Measurements from ENCODE around the gene ZSWIM4.
"Not testable (repeated sequence)": the region's sequence is repeated elsewhere in the genome, so short reads cannot be mapped to it uniquely, and the experiment has no call there.

Gene ZSWIM4

GRCh38 chr19:13838435-13839129, 43.3 kb downstream of the ZSWIM4 start:
- no peak for FAIRE-seq

DNA sequence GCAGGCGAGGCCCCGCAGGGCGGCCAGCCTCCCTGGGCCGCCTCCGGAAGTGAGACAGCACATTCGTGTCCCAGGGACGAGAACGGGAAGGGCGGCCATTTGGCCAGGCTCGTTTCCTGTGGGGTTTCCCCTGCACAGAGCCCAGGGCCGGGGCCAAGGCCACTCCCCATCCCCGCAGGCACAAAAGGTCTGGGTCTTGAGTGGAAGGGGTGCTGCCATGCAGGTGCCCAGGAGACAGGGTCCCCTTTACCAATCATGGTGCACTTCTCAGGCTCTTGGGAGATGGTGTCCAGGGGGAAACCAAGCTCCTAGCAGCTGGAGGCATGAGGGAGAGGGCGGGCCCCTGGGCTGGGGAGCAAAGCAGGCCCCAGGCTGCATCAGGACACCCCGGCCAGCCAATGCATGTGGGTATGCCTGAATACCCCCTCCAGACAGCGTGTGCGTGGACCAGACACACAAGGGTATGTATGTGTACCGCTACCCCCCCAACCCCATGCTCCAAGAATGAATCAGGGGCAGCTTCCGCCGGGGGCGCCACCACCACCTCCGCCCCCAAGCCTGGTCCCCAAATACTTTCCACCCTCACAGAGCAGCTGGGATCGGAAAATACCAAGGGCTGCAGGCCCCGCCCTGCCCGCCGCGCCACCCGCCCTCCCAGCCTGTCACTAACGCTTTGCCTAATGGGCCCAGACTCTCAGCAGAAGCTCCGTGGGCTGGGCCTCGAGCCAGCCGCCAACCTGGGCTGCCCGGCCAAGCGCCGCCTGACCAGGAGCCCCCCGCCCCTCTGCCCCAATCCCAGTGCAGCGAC, 44.1 kb downstream of the ZSWIM4 start:
- FAIRE-seq = no peak

- FAIRE-seq = no peak
Measured at GRCh38 chr19:13839938-13840304, 44.7 kb downstream of the ZSWIM4 start.

DNA sequence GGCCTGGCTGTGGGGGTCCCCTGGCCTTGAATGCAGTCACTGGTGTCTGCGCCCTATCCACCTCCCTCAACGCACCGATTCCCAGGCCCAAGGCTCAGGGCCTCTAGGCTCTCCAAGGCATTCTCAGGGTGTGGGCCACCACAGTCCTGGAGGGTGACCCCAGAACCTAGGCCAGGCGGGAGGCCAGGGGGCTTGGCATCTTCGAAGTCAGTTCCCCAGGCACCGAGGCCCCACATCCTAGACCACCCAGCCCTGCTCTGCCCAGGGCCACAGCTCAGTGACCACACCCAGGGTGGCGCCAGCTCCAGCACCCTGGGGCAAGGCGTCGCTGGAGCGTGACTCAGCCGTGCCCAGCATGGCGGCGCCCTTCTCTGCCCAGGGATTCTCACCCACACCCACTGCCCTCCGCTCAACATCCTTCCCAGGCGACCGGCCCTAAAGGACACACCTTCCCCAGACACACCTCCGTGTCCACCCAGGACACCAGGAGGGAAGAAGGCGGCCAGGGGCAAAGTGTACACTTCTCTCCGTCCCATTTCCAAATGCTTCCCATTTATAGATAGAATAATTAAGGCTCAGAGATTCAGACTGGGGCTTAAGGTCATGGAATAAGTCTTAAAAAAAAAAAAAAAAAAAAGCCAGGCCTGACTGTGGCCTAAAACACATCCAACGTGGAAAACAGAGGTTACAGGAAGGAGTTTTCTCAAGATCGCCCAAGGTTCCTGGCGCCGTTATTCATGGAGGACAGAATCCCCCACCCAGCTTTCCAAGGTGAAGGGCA, 45.3 kb downstream of the ZSWIM4 start:
- FAIRE-seq = no peak

GRCh38 chr19:13841086-13841961, 46.1 kb downstream of the ZSWIM4 start:
- no peak for FAIRE-seq

GRCh38 chr19:13841962-13842290, 46.7 kb downstream of the ZSWIM4 start:
- FAIRE-seq = no peak

GRCh38 chr19:13842291-13843103, 47.3 kb downstream of the ZSWIM4 start:
- FAIRE-seq = no peak

DNA sequence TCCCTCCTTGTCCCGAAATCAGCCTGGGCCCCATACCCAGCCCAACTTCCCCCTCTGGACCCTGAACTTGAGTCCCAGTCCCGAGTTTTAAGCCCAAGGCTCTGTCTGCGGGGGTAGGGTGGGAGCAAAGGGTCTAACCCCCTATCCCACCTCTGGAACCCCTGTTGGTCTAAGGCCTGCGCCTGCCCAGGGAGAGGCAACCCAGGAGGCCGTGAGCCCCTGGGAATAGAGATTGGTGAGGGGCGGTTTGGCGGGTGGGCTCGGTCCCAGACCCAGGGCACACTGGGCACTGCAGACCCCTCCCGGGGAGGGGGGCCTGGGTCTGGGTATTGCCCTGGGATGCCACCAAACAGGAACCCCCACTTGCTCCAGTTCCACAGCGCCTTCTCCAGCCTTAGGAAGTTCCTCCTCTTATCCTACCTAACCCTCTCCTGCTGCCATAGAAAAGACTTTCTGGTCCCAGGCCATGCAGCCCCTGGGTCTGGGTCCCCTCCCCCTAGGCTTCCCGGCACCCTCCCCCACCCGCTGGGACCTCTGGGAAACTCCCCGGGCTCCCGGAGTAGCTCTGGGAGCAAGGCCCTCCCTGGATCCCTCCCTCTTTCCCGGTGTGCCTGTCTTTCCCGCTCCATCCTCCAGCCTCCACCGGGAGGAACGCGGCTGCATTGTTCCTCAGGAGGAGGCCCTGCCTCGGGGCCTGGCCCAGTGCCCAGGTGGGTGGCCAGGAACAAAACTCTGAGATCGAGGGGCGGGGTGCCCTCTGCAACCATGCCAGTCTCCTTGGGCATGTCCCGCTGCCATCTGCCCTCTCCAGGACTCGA, 48.1 kb downstream of the ZSWIM4 start:
- FAIRE-seq = no peak

DNA sequence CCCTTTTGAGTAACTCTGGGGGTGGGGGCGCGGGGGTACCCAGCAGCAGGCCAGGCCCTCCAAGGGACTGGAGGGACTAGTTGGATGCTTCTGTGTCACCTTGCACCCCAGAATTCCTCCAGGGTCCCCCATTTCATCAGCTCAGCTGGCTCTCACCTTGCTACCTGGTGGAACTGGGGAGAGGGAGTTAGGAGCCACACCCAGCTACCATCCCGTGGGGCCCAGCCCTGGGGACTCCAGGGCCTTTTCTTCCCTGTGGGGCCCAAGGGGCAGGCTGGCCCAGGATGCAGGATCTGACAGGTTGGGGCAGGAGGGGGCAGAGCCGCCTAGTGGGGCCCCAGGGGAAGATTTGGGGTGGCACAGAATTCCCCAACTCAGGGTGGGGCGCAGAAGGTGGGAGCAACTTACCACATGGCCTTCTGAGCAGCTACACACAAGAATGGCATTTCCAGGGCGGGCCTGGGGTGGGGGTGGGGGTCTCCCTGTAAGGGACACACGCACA, 48.9 kb downstream of the ZSWIM4 start:
- FAIRE-seq = no peak

DNA sequence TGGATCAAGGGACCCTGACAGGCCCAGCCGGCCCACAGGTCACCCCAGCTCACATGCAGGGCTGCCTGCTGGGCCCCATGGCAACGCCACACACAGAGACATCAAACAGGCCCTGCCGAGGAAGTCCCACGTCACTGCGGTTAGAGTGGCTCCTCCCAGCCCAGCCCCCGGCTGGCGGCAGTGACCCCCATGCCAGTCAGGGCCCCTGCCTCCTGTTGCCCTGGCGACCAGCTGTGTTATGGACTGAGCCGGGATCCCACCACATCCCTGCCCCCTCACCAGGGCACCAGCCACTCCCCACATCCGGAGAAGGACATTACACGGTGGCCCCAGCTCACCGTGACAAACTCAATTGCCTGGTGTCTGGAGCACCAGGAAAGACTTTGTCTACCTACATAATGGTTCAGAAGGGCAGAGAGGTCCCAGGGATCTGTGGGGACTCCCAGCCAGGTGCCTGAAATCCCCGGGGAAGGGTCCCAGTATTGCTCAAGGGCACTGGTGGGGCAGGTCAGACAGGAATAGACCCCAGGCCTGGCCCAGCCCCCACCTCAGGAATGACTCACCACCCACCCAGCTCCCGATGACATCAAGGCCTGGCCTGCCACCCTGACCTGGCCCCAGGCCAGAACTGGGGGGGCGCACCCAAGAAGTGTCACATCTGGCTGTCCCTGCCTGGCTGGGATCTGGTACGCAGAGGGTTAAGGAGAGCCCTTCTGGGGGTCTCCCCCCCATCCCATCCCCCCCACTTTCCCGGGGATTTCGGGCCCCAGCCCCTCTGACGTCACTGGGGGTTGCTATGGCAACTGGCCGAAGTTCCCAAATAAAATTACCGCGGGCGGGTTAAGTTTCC, 51.5 kb downstream of the ZSWIM4 start:
- FAIRE-seq = no peak

GRCh38 chr19:13847407-13848339, 52.4 kb downstream of the ZSWIM4 start:
- no peak for FAIRE-seq

DNA sequence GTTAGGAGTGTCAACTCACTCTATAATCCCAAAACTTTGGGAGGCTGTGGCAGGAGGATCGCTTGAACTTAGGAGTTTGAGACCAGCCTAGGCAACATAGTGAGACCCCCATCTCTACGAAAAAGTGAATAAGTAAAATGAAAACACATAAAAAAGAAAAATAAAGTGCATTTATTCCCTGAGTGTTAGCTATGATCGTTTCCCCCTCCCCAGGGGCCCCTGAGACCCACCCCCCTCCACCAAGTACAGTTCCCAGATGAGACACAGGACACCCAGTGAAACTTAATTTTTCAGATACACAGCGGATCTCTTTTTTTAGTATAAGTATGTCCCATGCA, 53.1 kb downstream of the ZSWIM4 start:
- FAIRE-seq = no peak

DNA sequence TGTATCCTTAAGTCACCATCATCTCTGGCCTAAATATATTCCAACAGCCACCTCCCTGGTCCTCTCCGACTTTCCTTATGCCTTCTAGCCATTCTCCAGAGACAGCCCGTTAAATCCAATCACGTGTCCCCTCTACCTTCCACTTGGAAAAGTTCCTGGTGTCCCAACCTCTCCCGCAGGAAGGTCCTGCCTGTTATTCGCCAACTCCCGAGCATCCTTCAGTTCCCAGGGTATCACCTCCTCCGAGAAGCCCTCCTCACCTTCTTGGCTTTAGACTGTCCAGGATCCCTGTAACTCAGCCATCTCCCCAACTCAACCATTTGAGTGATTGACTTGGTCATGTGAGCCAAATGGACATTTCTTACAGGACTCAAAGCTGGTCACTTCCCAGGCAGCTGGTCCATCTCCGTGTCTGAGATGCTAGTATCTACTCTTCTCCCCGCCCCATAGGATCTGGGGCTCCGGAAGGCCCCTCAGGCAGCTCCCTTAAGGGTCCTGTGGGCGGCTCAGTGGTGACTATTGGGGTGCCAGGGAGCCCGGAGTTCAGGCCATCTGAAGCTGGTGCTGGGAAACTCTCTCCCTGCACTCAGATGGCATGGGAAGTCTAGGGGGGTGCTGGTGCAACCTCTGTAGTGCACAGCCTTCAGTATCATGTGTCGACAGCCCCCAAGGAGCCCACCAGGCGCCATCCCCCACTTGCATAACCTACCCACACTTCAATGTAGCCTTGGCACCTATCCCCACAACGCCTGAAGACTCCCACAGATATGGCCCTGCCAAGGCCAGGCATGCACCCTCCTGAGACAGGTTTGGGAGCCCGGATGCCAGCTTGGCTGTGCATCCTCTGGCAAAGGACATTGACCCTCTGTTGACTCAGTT, 53.8 kb downstream of the ZSWIM4 start:
- FAIRE-seq = no peak

DNA sequence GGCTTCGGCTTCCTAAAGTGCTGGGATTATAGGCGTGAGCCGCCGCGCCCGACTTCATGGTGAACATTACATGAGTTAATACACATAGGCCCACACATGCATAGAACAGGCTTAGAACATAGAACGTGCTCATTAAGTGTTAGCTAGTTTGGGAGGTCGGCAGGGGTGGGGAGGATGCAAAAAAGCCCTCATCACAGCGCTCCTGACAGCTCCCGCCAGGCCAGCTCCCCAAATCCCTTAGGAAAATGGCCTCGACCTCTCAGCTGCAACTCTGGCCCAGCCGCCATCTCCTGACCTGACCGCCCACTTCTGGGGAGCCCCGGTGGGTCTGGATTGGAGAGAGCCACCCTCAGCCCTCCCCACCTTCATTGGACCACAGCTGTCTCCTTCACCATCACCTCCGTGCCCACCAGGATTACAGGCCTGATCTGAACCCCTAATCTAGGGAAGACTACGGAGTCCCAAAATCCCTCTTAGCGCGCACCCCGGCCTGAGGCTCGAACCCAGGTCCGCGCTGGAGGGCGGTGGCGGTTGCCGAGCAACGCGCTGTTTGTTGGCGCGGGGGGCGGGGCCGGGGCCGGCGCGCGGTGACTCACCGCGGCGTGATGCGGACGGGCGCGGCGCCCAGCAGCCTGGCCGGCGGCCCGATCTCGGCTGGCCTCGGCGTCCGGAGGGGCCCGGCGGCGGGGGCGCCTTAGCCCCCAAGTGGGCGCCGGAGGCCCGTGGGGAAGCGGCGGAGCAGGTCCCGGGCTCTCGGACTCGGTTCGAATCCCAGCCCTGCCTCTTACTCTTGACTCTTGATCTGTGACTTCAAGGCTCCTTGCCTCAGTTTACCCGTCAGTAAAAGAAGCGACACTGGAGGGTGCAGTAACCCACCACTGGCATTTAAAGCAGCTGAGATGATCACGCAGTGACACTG, 55.0 kb downstream of the ZSWIM4 start:
- no peak for FAIRE-seq

DNA sequence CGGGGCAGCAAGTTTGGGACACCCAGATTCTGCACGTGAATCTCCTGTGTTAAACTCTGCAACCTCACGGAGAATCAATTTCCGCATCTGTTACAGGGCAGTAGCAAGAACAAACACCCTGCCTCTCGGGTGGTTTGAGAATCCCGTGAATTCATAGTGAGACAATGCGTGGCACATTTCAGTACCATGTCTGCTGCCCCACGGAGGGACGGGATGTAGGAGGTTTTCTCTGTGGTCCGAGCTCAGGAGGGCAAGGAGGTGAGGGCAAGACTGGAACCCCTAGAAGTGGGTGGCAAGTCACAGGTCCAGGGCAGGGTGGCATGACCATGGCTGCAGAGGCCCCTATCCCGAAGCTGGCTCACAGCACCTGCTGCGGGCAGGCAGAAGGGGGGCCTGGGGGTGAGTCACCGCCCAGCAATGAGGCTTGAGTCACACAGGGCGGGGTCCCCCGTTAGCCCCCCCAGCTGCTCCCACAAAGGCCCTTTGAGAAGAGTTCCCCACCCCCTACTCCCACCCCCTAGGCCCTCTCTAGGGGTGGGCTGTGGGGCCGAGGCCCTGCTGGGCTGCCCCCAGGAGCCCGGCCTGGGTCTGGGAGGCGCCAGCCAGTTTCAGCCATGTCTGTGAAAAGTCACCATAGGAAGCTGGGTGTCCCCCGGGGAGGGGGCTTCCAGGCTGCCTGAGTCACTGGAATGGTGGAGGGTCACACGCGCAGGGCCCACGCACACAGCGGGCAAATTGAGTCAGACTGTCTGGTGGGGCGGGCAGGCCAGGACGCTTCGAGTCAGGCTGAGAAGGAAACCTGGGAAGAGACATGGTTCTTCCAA, 55.9 kb downstream of the ZSWIM4 start:
- FAIRE-seq = no peak

GRCh38 chr19:13851734-13852114, 56.5 kb downstream of the ZSWIM4 start:
- not testable (repeated sequence) for FAIRE-seq
